ENCODE data around the gene SLC9A2.

The SLC9A2 gene

DNA sequence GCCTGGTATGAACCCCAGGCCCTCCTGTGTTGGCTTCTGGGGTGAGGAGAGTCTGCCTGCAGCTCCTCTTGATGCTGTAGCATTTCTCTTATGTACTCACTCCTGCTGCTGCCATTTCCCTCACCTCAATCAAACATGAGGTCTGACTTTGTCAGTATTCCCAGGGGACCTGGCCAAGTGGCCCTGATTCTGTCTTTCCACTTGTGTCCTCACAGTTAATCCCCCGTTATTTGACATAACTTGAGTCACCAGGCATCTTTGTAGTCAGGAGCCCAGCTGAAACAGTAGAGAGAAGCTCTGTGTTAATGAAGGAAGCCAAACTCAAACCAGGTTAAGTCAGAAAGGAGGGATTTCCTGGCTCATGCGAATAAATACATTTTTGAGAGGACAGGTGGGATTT is 55.0 kb downstream of the SLC9A2 start:
- no peak for DNase-seq

DNA sequence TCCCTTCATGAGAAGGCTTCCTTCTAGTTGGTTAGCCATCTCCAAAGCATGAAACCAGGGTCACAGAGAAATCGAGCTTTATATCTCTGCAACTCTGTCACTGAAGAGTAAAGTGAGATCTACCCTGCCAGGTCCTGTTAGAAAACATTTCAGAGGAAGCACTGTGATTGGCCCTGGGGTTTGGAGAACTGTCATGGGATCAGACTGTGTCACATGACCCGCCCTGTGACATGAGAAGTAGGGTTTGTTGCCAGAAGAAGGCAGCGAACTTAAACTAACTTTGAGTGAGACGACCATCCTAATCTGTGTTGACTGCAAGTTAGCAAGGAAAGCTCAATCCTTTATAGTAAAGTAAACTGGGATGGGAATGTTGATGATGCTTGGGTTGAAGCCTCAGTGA is 55.5 kb downstream of the SLC9A2 start:
- DNase-seq, result no peak

DNA sequence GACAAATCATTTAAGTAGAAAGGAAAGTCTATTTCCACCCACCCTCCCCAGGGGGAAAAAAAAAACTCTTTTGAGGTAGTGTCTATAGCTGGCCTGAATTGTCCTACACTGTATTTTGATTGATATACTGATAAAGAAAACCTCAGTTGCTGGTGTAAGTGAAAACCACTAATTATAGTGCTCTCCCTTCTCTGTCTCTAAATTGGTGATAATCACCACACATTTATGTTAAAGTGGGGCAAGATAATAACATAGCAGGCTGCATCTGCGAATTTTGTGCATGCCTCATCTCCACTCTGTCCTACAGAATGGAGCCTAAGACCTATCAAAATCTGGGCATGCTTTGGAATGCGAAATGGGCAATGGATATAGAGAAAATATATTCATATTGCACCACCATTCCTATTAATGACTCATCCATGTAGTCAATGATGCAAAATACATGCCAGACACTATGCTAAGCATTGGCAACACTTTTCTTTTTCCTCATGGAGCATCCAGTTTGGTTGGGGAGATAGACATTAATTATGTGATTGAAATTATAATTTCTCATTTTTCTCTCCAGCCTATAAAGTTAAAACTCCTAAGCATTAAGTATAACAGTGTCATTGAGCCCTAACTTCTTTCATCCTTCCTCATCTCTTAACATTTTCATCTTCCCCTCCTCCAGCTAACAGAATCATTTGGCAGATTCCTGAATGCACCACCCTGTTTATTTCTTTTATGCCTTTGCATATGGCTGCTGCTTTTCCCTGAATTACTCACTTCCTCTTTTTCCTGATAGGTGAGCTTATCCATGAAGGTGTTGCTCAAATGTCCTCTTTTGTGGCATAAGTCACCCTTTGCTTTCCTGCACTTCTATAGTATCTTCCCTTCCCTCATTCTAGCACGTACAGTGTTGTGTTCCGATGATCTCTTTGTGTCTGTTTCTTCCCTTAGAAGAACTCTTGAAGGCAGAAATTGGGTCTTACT is 58.2 kb downstream of the SLC9A2 start:
- no peak for DNase-seq

DNA sequence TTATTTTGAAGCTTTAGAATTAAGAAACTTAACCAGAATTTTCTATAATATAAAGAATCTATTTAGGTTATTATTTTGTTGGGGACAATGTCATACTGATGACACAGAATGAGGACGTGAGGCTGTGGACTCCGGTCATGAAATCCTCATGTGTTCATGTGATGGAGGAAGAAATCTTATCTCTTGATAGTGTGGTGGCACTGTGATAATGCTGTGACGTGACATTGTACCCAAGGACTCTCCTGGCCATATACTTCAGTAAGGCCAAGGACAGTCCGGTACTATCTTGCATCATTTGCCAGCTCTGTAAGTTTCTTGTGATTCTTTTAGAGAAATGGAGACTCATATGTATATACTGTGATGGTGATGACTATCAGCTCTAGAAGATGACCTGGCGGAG is 59.1 kb downstream of the SLC9A2 start:
- DNase-seq, result no peak

DNA sequence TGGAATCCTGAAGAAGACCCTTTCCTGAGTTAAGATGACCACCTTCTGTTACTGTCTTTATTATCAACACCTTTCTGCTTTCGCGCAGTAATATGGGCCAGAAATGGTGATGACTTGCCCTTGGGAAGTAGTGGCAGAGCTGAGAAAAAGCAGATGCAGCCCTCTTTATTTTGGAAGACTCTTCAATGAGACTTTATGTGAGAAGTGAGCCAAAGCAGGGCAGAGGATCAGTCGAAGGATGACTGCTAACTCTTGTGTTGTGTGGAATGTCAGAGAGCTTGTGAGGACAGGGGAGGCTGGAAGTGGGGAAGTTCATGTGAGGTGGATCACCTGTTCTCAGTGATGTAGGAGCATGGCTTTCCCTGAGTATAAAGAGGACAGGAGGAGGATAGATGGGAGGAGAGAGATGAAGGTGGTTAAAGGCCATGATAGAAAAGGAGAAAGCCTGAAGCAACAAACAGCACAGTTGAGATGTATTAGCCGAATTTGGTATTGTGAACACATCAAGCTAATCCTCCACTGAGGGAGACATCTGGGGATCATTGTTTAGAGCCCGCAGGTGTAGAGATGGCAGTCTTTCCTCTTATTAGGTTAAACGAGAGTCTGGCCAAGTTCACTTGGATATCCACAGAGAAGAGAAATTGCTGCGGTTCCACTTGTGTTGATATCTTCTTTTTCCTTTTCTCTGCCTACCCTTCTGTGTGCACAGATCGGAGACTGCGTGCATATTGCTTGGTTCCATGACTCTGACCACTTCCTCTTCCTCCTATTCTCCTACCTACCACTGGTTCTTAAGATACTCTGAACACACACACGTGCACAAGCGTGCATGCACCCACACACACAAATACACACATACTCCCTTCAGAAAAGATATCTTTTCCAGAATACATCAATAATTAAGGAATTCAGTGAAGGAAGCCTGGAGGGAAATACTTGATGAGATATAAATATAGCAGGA is 67.4 kb downstream of the SLC9A2 start:
- no peak for DNase-seq

GRCh38 chr2:102690012-102690411 is 70.7 kb downstream of the SLC9A2 start:
- no peak for DNase-seq

GRCh38 chr2:102696463-102696862 is 77.1 kb downstream of the SLC9A2 start:
- no peak for DNase-seq

DNA sequence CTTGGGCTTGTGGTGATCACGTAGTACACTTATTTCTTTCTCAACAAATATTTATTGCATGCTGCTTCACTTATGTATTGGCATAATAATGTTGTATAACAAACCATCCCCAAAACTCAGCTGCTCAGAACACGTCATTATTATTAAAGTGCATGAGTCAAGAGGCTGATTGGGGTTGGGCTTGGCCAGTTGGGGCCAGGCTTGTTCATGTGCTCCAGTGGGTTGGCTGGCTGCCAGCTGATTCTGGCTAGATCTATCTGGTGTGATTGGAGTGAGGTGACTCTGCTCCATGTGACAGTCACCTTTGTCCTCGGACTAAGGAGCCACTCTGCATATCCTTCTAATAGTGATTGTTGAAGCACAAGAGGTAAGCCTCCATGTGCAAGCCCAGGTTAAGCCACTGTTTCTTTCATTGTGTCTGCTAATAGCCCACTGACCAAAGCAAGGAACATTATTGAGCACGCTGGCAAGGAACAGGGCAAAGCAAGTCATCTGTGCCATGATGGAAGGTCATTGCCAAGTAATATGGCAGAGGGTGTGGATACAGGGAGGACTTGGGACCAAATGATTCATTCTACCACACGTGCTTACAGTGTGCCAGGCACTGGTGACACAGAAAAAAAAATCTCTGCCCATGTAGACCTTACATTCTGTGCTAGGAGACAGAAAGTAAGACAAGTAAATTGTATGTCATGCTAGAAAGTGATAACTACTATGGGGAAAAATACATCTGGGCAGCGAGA is 79.2 kb downstream of the SLC9A2 start:
- no peak for DNase-seq

- no peak for DNase-seq
Observed at GRCh38 chr2:102703305-102703704, 84.0 kb downstream of the SLC9A2 start.

DNA sequence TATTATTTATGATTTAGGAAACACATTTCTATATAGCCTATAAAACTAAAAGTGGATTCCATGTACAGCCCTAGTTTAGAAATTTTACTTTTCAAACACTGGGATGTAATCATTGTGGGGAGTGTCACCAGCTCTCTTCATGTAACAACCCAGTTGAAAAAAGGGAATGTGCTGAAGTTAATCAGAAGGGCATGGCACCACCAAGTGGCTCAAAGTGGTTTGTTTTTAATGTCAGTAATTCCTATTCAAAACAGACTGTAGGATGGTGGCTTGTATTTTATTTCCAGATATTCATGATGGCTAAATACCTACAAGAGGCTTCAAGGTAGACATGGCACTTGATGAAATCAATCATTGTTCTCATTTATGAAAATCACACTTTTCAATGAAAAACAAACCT is 84.4 kb downstream of the SLC9A2 start:
- DNase-seq, result no peak

- DNase-seq, result no peak
Observed at GRCh38 chr2:102704531-102704930, 85.2 kb downstream of the SLC9A2 start.

DNA sequence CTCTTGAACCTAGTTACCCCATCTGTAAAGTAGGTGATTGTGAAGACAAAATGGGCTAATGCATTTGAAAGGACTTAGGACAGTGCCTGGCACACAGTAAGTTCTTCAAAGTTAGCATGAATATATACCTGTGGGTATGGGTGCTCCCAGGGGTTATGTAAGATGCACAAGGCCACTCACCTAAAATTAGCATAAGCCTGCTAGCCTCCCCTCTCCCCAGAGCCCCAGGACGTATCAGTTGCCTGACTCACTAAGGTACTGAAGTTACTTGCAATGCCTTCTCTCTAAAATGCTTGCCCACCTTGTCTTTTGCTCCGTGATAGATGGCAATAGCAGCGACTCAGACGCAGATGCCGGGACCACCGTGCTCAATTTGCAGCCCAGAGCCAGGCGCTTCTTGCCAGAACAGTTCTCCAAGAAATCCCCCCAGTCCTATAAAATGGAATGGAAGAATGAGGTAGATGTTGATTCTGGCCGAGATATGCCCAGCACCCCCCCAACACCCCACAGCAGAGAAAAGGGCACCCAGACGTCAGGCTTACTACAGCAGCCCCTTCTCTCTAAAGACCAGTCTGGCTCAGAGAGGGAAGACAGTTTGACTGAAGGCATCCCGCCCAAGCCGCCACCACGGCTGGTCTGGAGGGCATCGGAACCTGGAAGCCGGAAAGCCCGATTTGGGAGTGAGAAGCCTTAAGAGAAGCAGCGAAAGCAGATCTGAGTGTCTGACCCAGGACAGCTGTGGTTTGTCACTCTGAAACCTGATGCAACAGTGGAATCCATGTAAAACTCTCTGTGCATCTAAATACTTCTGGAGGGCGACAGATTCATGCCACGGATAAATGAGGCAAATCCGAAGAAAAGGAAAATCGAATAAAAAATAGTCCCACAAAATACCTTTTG is 88.7 kb downstream of the SLC9A2 start:
- no peak for DNase-seq

DNA sequence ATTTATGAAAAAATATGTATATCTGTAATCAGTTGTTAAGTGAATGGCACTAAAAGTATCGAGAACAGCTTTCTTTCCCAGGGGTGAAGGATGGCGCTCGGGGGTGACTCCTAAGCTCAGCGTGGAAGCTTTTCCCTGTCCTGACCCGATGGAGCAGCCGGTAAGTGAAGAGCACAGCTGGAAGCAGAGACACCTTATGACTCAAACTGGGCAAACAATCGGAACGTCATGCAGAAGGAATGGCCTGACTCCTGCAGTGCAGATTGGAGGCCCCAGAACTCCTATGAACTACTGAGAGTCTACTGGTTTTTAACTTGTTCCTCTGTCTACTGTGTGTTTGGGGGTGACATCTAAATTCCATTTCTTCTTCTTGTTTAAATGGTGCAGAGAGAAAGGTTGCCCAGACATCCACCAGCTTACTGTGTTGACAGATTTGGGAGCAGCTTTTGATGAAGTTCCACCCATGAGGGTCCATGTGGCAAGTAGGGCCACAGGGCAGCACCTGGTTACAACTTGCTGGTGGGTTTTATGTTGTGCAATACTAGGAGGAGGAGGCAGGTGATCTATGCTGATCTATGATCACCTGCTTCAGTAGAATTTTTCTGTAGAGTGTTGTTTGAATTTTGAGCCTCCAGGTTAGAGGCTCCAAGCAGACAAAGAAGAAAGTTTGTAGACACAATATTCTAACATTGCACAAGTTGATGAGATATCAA is 89.7 kb downstream of the SLC9A2 start:
- DNase-seq, result no peak

GRCh38 chr2:102717308-102718018 is 98.1 kb downstream of the SLC9A2 start:
- DNase-seq, result no peak

GRCh38 chr2:102718387-102719316 is 99.3 kb downstream of the SLC9A2 start:
- DNase-seq, result no peak

DNA sequence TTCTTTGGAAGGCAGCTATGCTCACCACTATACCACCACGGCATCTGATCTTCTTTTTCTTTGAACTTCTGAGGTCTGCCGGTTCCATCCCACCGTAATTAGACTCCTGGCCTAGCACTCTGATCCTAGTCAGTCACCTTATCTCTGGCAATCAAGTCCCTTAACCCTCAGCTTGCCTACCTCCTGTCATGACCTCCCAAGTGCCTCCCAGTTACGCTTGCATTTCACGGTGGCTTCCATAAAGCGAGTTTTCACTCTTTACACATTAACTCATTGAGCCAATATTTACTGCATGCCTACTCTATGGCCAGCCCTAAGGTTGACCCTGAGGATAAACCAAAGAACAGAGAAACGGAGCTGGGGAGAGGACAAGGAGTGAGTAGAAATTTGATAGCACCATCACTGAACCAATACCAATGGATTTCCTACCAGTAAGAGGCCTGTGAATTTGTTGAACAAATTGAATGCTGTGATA is 104.7 kb downstream of the SLC9A2 start:
- DNase-seq, result no peak

- no peak for DNase-seq
Observed at GRCh38 chr2:102724553-102724952, 105.2 kb downstream of the SLC9A2 start.

DNA sequence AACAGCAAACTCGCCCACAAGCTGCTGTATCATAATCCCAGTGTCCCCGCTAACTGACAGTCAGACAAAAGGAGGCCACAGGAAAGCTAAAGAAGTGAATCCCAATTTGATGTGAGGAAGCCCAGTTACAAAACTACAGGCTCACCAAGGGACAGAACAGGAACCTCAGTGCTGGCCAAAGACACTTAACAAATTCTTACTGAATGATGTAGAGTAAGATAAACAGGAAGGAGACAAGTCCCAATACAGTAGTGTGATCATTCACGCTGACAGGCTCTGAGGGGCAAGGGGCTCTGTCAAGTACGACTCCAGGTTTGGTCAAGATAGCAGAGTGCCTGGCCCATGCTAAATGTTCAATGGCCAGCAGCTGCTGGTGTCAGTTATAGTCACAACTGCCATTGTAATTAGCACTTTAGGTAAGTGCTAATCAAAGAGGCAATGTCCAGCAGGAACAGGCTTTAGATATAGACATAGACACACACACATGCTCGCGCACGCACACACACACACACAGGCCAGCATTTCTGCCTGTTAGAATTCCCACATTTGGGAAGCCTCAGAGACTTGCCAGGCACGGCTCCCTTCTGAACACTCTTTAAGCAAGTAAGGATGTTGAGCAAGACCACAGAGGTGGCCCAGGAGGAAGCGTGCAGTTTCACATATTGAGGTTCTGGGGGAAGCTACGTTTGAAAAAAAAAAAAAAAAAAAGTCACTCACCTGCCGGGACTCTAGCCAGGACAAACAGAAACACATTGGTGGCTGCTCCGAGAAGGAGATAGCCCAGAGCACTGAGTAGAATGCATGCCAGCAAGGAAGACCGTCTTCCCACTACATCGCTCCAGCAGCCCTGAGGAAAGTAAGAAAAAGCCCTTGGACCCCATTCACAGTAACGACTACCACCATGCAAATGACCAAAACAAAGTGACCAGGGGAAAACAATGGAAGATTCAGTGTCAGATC is 107.1 kb downstream of the SLC9A2 start:
- DNase-seq, result no peak
